ENCODE results near the gene CASP7.
"Not testable (repeated sequence)": the region's sequence is repeated elsewhere in the genome, so short reads cannot be mapped to it uniquely, and the experiment has no call there.

Gene CASP7

GRCh38 chr10:113650172-113650571 lies 29.5 kb upstream of the CASP7 start:
- H2BK5ac ChIP-seq (ENCODE audit: low read length) = no peak overlapping the region
- no CpG with 5 or more reads among the region's 2 CpGs for WGBS (ENCODE audit: extremely low coverage, insufficient coverage, low lambda C conversion rate)
- no peak overlapping the region for H2BK120ac ChIP-seq (ENCODE audit: low read depth, low read length)

GRCh38 chr10:113651021-113651420 lies 28.7 kb upstream of the CASP7 start:
- Histone ChIP-seq H4K8ac (ENCODE audit: low read depth, low read length) (no peak overlapping the region), H3K36me3 (ENCODE audit: control insufficient read depth, insufficient read depth, low read length) (no peaks in the 10 kb centered on the region), H3K23ac (ENCODE audit: low read length) (no peak overlapping the region), H2BK15ac (replicated peaks; ENCODE audit: low read depth) (no peak overlapping the region), H3K27me3 (ENCODE audit: insufficient read depth, low read length, poor library complexity) (no peaks in the 10 kb centered on the region), H3K79me1 (ENCODE audit: low read length) (no peaks in the 10 kb centered on the region), H2AK5ac (ENCODE audit: low read length) (no peak overlapping the region), H2BK5ac (ENCODE audit: low read length) (no peak overlapping the region), H3K9ac (ENCODE audit: low read length) (no peak overlapping the region), H3K4me2 (ENCODE audit: low read length) (no peak overlapping the region), H3K18ac (ENCODE audit: low read length) (no peak overlapping the region), H2BK120ac (ENCODE audit: low read depth, low read length) (no peak overlapping the region), H3K4me3 (ENCODE audit: low read length) (no peak overlapping the region), H3K4ac (ENCODE audit: low read depth, low read length) (no peak overlapping the region), H4K5ac (ENCODE audit: low read length) (no peak overlapping the region), H3K56ac (ENCODE audit: low read length) (no peak overlapping the region), H3K27ac (ENCODE audit: low read depth, low read length) (no peak overlapping the region), H3K4me1 (ENCODE audit: control insufficient read depth, low read depth, low read length) (no peaks in the 10 kb centered on the region), H3K79me2 (ENCODE audit: control insufficient read depth, insufficient read depth, low read length) (no peaks in the 10 kb centered on the region)
- no peak for DNase-seq
- WGBS (ENCODE audit: extremely low coverage, insufficient coverage, low lambda C conversion rate) = no CpG with 5 or more reads among the region's 2 CpGs

More at GRCh38 chr10:113650172-113650571, 29.5 kb upstream of the CASP7 start:
- Histone ChIP-seq H4K8ac (ENCODE audit: low read depth, low read length) (no peak overlapping the region), H2BK15ac (replicated peaks; ENCODE audit: low read depth) (no peak overlapping the region), H3K79me2 (ENCODE audit: control insufficient read depth, insufficient read depth, low read length) (no peaks in the 10 kb centered on the region), H2AK5ac (ENCODE audit: low read length) (no peak overlapping the region), H3K4me1 (ENCODE audit: control insufficient read depth, low read depth, low read length) (no peaks in the 10 kb centered on the region), H3K27ac (ENCODE audit: low read depth, low read length) (no peak overlapping the region), H3K79me1 (ENCODE audit: low read length) (no peaks in the 10 kb centered on the region), H3K36me3 (ENCODE audit: control insufficient read depth, insufficient read depth, low read length) (no peaks in the 10 kb centered on the region), H3K23ac (ENCODE audit: low read length) (no peak overlapping the region), H3K27me3 (ENCODE audit: insufficient read depth, low read length, poor library complexity) (no peaks in the 10 kb centered on the region), H3K9ac (ENCODE audit: low read length) (no peak overlapping the region), H3K4ac (ENCODE audit: low read depth, low read length) (no peak overlapping the region), H3K56ac (ENCODE audit: low read length) (no peak overlapping the region), H3K18ac (ENCODE audit: low read length) (no peak overlapping the region), H3K4me2 (ENCODE audit: low read length) (no peak overlapping the region), H3K4me3 (ENCODE audit: low read length) (no peak overlapping the region), H4K5ac (ENCODE audit: low read length) (no peak overlapping the region)
- DNase-seq = peak; percentile 11

GRCh38 chr10:113651898-113652297 lies 27.8 kb upstream of the CASP7 start:
- Histone ChIP-seq H3K4me1 (ENCODE audit: control insufficient read depth, low read depth, low read length) (no peaks in the 10 kb centered on the region), H4K5ac (ENCODE audit: low read length) (no peak overlapping the region), H3K79me1 (ENCODE audit: low read length) (no peaks in the 10 kb centered on the region), H3K79me2 (ENCODE audit: control insufficient read depth, insufficient read depth, low read length) (no peaks in the 10 kb centered on the region), H3K18ac (ENCODE audit: low read length) (no peak overlapping the region), H2BK120ac (ENCODE audit: low read depth, low read length) (no peak overlapping the region), H4K8ac (ENCODE audit: low read depth, low read length) (no peak overlapping the region), H3K4ac (ENCODE audit: low read depth, low read length) (no peak overlapping the region), H3K56ac (ENCODE audit: low read length) (no peak overlapping the region), H3K9ac (ENCODE audit: low read length) (no peak overlapping the region), H3K4me3 (ENCODE audit: low read length) (no peak overlapping the region), H3K27me3 (ENCODE audit: insufficient read depth, low read length, poor library complexity) (no peaks in the 10 kb centered on the region), H2BK5ac (ENCODE audit: low read length) (no peak overlapping the region), H2AK5ac (ENCODE audit: low read length) (no peak overlapping the region), H3K27ac (ENCODE audit: low read depth, low read length) (no peak overlapping the region), H3K4me2 (ENCODE audit: low read length) (no peak overlapping the region), H3K36me3 (ENCODE audit: control insufficient read depth, insufficient read depth, low read length) (no peaks in the 10 kb centered on the region), H2BK15ac (replicated peaks; ENCODE audit: low read depth) (no peak overlapping the region), H3K23ac (ENCODE audit: low read length) (no peak overlapping the region)
- WGBS (ENCODE audit: extremely low coverage, insufficient coverage, low lambda C conversion rate) = no CpG with 5 or more reads among the region's 1 CpG
- no peak for DNase-seq

- H3K27ac ChIP-seq (ENCODE audit: low read depth, low read length); H4K8ac ChIP-seq (ENCODE audit: low read depth, low read length); H2BK5ac ChIP-seq (ENCODE audit: low read length); H3K4me3 ChIP-seq (ENCODE audit: low read length); H3K4me2 ChIP-seq (ENCODE audit: low read length); H3K9ac ChIP-seq (ENCODE audit: low read length); H2BK120ac ChIP-seq (ENCODE audit: low read depth, low read length); H3K4me1 ChIP-seq (ENCODE audit: control insufficient read depth, low read depth, low read length); H3K56ac ChIP-seq (ENCODE audit: low read length); H3K4ac ChIP-seq (ENCODE audit: low read depth, low read length); DNase-seq; H3K23ac ChIP-seq (ENCODE audit: low read length); H3K79me2 ChIP-seq (ENCODE audit: control insufficient read depth, insufficient read depth, low read length); H3K79me1 ChIP-seq (ENCODE audit: low read length); H2BK15ac ChIP-seq (replicated peaks; ENCODE audit: low read depth); H3K18ac ChIP-seq (ENCODE audit: low read length); H2AK5ac ChIP-seq (ENCODE audit: low read length); H4K5ac ChIP-seq (ENCODE audit: low read length); H3K36me3 ChIP-seq (ENCODE audit: control insufficient read depth, insufficient read depth, low read length); H3K27me3 ChIP-seq (ENCODE audit: insufficient read depth, low read length, poor library complexity): not testable (repeated sequence)
- whole genome bisulfite sequencing (ENCODE audit: extremely low coverage, insufficient coverage, low lambda C conversion rate) = no CpG with 5 or more reads among the region's 3 CpGs
Measured at GRCh38 chr10:113652456-113652855, 27.3 kb upstream of the CASP7 start.

- no CpG with 5 or more reads among the region's 2 CpGs for WGBS (ENCODE audit: extremely low coverage, insufficient coverage, low lambda C conversion rate)
- Histone ChIP-seq H3K27me3 (ENCODE audit: insufficient read depth, low read length, poor library complexity) (no peaks in the 10 kb centered on the region), H2BK15ac (replicated peaks; ENCODE audit: low read depth) (no peak overlapping the region), H3K18ac (ENCODE audit: low read length) (no peak overlapping the region), H3K36me3 (ENCODE audit: control insufficient read depth, insufficient read depth, low read length) (no peaks in the 10 kb centered on the region), H3K4me1 (ENCODE audit: control insufficient read depth, low read depth, low read length) (no peaks in the 10 kb centered on the region), H2BK5ac (ENCODE audit: low read length) (no peak overlapping the region), H3K23ac (ENCODE audit: low read length) (no peak overlapping the region), H3K27ac (ENCODE audit: low read depth, low read length) (no peak overlapping the region), H3K79me1 (ENCODE audit: low read length) (no peaks in the 10 kb centered on the region), H4K8ac (ENCODE audit: low read depth, low read length) (no peak overlapping the region), H3K4me2 (ENCODE audit: low read length) (no peak overlapping the region), H3K56ac (ENCODE audit: low read length) (no peak overlapping the region), H3K9ac (ENCODE audit: low read length) (no peak overlapping the region), H3K4ac (ENCODE audit: low read depth, low read length) (no peak overlapping the region), H2BK120ac (ENCODE audit: low read depth, low read length) (no peak overlapping the region), H4K5ac (ENCODE audit: low read length) (no peak overlapping the region), H3K79me2 (ENCODE audit: control insufficient read depth, insufficient read depth, low read length) (no peaks in the 10 kb centered on the region), H2AK5ac (ENCODE audit: low read length) (no peak overlapping the region), H3K4me3 (ENCODE audit: low read length) (no peak overlapping the region)
- DNase-seq = no peak
Measured at GRCh38 chr10:113656896-113657295, 22.8 kb upstream of the CASP7 start.

- Histone ChIP-seq H3K4me3 (ENCODE audit: low read length) (no peak overlapping the region), H3K79me1 (ENCODE audit: low read length) (no peaks in the 10 kb centered on the region), H2BK15ac (replicated peaks; ENCODE audit: low read depth) (no peak overlapping the region), H4K8ac (ENCODE audit: low read depth, low read length) (no peak overlapping the region), H3K9ac (ENCODE audit: low read length) (no peak overlapping the region), H3K4ac (ENCODE audit: low read depth, low read length) (no peak overlapping the region), H3K36me3 (ENCODE audit: control insufficient read depth, insufficient read depth, low read length) (no peaks in the 10 kb centered on the region), H3K27me3 (ENCODE audit: insufficient read depth, low read length, poor library complexity) (no peaks in the 10 kb centered on the region), H3K56ac (ENCODE audit: low read length) (no peak overlapping the region), H2BK5ac (ENCODE audit: low read length) (no peak overlapping the region), H4K5ac (ENCODE audit: low read length) (no peak overlapping the region), H3K4me1 (ENCODE audit: control insufficient read depth, low read depth, low read length) (no peaks in the 10 kb centered on the region), H3K23ac (ENCODE audit: low read length) (no peak overlapping the region), H2BK120ac (ENCODE audit: low read depth, low read length) (no peak overlapping the region), H2AK5ac (ENCODE audit: low read length) (no peak overlapping the region), H3K18ac (ENCODE audit: low read length) (no peak overlapping the region), H3K79me2 (ENCODE audit: control insufficient read depth, insufficient read depth, low read length) (no peaks in the 10 kb centered on the region), H3K4me2 (ENCODE audit: low read length) (no peak overlapping the region), H3K27ac (ENCODE audit: low read depth, low read length) (no peak overlapping the region)
- no peak for DNase-seq
Measured at GRCh38 chr10:113657544-113657943, 22.2 kb upstream of the CASP7 start.
